Measurements from ENCODE around the gene SOX21. TPM values are rescaled to one million over a fixed set of nuclear protein-coding genes. Genes with fewer than 3 reads are reported as not detected.

SOX21 gene
- total RNA-seq, 1 donor from 2014 or later: 0.18 TPM

DNA sequence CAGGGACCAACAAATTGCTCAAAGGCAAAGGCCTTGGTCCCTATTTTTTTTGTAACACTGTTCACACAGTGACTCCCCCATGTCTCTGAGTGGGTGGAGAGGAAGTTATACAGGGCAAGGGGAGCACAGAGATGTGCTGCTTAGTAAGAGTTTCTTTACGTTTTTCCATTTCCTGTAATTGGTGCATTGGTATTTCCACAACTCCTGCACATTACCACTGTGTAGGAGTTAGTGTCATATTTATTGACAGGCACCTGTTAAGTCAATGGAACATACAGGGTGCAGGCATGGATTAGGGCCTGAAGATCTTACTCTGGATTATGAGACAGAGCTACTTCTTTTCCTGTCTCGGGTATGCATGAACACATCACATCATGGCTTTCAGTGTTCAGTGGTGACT, 45.2 kb downstream of the SOX21 start:
- Histone ChIP-seq H3K4me1 (no peaks in the 10 kb centered on the region), H3K27ac (no peak overlapping the region), H3K36me3 (no peaks in the 10 kb centered on the region), H3K9me3 (no peaks in the 10 kb centered on the region), H3K27me3 (ENCODE audit: low read depth) (no peaks in the 10 kb centered on the region), H3K4me3 (no peak overlapping the region)
- TF ChIP-seq, protein P1, sequence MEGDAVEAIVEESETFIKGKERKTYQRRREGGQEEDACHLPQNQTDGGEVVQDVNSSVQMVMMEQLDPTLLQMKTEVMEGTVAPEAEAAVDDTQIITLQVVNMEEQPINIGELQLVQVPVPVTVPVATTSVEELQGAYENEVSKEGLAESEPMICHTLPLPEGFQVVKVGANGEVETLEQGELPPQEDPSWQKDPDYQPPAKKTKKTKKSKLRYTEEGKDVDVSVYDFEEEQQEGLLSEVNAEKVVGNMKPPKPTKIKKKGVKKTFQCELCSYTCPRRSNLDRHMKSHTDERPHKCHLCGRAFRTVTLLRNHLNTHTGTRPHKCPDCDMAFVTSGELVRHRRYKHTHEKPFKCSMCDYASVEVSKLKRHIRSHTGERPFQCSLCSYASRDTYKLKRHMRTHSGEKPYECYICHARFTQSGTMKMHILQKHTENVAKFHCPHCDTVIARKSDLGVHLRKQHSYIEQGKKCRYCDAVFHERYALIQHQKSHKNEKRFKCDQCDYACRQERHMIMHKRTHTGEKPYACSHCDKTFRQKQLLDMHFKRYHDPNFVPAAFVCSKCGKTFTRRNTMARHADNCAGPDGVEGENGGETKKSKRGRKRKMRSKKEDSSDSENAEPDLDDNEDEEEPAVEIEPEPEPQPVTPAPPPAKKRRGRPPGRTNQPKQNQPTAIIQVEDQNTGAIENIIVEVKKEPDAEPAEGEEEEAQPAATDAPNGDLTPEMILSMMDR (IDR thresholded peaks at IDR 0.05): no peak
- ATAC-seq (no peak), DNase-seq (no peak)
- intact Hi-C loops (cut with DNase I): no loop called here

DNA sequence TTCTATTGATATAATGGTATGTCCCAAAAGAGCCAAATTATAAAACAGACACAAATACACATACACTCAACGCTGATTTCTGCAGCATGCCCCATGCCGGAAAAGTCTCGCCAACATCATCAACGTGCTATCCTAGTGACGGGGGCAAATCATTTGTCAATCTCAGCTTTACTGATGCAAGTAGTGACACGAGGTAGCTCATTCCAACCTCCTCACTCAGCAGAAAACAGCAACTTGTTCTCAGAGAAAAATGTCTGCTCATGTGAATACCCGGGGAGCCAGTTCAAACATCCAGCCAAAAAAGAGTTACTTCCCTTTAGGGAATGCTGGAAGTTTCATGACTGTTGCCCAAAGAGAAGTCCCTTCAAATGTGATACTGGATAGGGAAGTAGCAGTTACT, 46.3 kb downstream of the SOX21 start:
- TF ChIP-seq, protein P1 (IDR thresholded peaks at IDR 0.05): no peak
- ATAC-seq (no peak), DNase-seq (no peak)
- Histone ChIP-seq H3K27ac (no peak overlapping the region), H3K9me3 (no peaks in the 10 kb centered on the region), H3K36me3 (no peaks in the 10 kb centered on the region), H3K27me3 (ENCODE audit: low read depth) (no peaks in the 10 kb centered on the region), H3K4me3 (no peak overlapping the region), H3K4me1 (no peaks in the 10 kb centered on the region)
- intact Hi-C loops (cut with DNase I): no loop called here

DNA sequence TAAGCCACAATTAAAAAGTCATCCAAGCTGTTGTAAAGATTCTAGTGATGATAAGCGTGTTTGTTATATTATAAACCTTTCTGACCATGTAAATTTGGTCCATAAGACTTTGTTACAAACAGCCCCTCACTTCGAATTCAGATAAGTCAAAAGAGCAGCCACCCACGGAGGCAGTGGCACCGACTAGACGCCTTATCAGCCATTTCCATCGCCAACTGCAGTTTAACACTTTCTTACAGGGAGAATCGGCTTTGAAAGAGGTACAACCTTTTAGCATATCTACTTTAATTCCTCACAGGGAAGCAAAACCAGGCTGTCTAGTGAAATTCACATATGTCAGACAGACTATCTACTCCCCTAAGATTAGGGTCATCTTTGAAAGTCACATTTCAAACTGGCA, 47.5 kb downstream of the SOX21 start:
- Histone ChIP-seq H3K4me1 (no peaks in the 10 kb centered on the region), H3K36me3 (no peaks in the 10 kb centered on the region), H3K27ac (no peak overlapping the region), H3K27me3 (ENCODE audit: low read depth) (no peaks in the 10 kb centered on the region), H3K4me3 (no peak overlapping the region), H3K9me3 (no peaks in the 10 kb centered on the region)
- TF ChIP-seq, protein P1 (IDR thresholded peaks at IDR 0.05): no peak
- intact Hi-C loops (cut with DNase I): no loop called here
- ATAC-seq: no peak
- no peak for DNase-seq

DNA sequence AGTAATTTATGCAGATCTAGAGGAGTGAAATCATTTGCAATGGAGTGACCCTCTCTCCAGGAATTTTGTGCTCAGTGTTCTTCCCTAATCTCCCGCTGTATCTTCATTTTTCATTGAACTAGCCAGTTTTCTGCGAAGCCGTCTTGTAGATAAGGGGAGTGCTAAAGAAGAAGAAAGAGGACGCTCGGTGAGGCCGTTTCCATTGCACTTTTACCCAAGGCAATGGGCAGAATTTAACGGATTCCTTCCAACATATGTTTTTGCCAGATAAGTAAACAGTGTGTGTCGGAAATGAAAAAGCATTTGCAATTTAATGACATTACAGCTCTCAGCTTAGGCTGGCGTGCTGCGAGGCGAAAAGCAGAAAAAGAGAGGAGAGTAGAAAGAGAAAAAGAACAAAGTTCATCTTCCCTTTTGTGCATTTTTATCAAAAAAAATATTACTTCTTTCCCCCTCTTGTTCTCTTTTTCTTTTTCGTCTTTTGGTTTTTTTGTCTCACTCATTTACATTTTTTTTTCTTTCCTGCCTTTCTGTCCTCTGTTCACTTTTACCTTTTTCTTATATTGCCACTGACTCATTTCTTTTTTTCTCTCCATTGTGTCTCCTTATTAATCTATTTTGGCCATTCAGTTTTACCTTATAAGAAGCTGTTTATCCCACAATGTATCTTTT, 49.9 kb downstream of the SOX21 start:
- no peak overlapping the region for H3K4me3 ChIP-seq
- no peaks in the 10 kb centered on the region for H3K9me3 ChIP-seq
- TF ChIP-seq, protein P1 (IDR thresholded peaks at IDR 0.05): no peak
- ATAC-seq: no peak
- no peaks in the 10 kb centered on the region for H3K27me3 ChIP-seq (ENCODE audit: low read depth)
- H3K36me3 ChIP-seq: no peaks in the 10 kb centered on the region
- intact Hi-C loops (cut with DNase I): no loop called here
- H3K27ac ChIP-seq: no peak overlapping the region
- DNase-seq: no peak
- no peaks in the 10 kb centered on the region for H3K4me1 ChIP-seq

DNA sequence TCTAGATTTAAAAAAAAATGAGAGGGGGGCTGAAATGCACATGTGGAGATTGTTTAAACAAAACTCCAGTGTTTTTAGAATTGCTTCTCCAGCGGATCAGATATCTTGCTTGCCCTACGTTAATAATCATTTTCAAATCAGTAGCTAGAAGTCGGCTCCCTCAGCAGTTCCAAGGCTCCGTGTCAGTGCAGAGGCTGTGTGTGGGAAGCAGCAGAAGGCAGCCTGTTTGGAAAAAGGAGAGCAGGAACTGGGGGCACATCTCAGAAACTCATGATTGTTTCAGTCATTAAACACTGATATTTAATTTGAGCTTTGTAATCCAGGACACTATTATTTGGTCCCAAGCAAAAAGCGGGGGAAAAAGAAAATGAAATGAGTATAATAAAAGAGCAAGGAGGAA, 50.9 kb downstream of the SOX21 start:
- Histone ChIP-seq H3K4me1 (no peaks in the 10 kb centered on the region), H3K27ac (no peak overlapping the region), H3K36me3 (no peaks in the 10 kb centered on the region), H3K4me3 (no peak overlapping the region), H3K27me3 (ENCODE audit: low read depth) (no peaks in the 10 kb centered on the region), H3K9me3 (no peaks in the 10 kb centered on the region)
- intact Hi-C loops (cut with DNase I): no loop called here
- no peak for ATAC-seq
- no peak for DNase-seq
- TF ChIP-seq, protein P1 (IDR thresholded peaks at IDR 0.05): no peak

Data from lower lobe of right lung (tissue), 2 donors.